ENCODE results near the gene SORBS1.

DNA sequence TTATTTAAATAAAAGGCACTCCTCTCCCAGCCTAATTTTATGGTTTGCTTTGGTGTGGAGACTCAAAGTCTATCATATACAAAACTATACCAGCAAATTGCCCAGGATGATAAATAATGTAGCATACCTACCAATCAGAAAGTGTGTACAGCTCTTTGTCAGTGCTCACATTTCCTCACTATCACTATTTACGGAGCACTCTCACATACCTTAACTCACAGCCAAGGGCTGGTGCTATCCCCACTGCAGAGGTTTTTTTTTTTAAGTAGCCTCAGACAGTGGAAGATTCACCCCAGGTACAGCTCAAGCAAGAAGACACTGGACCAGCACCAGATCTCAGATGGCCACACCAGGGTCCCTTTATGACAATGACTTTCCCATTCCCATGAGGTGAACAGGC, 272.9 kb downstream of the SORBS1 start:
- TF ChIP-seq, protein P1, sequence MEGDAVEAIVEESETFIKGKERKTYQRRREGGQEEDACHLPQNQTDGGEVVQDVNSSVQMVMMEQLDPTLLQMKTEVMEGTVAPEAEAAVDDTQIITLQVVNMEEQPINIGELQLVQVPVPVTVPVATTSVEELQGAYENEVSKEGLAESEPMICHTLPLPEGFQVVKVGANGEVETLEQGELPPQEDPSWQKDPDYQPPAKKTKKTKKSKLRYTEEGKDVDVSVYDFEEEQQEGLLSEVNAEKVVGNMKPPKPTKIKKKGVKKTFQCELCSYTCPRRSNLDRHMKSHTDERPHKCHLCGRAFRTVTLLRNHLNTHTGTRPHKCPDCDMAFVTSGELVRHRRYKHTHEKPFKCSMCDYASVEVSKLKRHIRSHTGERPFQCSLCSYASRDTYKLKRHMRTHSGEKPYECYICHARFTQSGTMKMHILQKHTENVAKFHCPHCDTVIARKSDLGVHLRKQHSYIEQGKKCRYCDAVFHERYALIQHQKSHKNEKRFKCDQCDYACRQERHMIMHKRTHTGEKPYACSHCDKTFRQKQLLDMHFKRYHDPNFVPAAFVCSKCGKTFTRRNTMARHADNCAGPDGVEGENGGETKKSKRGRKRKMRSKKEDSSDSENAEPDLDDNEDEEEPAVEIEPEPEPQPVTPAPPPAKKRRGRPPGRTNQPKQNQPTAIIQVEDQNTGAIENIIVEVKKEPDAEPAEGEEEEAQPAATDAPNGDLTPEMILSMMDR (IDR thresholded peaks at IDR 0.05; ENCODE audit: insufficient read depth, low read depth, low read length), result no peak
- TF ChIP-seq EZH2 (IDR thresholded peaks at IDR 0.05; ENCODE audit: insufficient read depth, low read length), result no peak

Data from astrocyte (in vitro differentiated cells and primary cell).